Transverse colon (tissue), 3 donors: ENCODE data around the gene FAM120B.

Experiments
- CTCF ChIP-seq, 5 experiments: fragments of 200-600 bp in 3 of 5; fragments of 450-650 bp in 2 of 5; sonication (generic) in 3 of 5; IDR thresholded peaks; 1 replicate in 2 of 5; 2 replicates in 3 of 5; pipeline ENCODE4 v1.5.1; 2016 to 2017; ENCODE audit warnings: antibody characterized with exemption in 5 of 5, inconsistent platforms in 3 of 5, mild to moderate bottlenecking in 2 of 5, moderate library complexity in 1 of 5
- POLR2A ChIP-seq: fragments of 450-650 bp; IDR thresholded peaks from one replicate; pipeline ENCODE4 v1.6.1; 2016; ENCODE audit warnings: antibody characterized with exemption, mild to moderate bottlenecking, moderate library complexity

- no peak for TF ChIP-seq CTCF (IDR thresholded peaks at IDR 0.05)
- TF ChIP-seq POLR2A = no peak
Observed at GRCh38 chr6:170278743-170279094, 27.8 kb upstream of the FAM120B start.
